ENCODE data around the gene MGMT. TPM values are rescaled to one million over a fixed set of nuclear protein-coding genes. Genes with fewer than 3 reads are reported as not detected.

The MGMT gene
- total and polyA plus RNA-seq, 2 of the 4 experiments (the other 2 are of a cell fraction) = 11.5 to 17.8 TPM

GRCh38 chr10:129564923-129565322, 97.9 kb downstream of the MGMT start:
- no TSS peak for BruUV-seq (replicated peaks)
- H2AK5ac ChIP-seq (ENCODE audit: low read depth, low read length) = no peak overlapping the region
- dilution Hi-C loops (cut with HindIII; ENCODE audit: low sequenced_read_pairs, unreplicated experiment) (no loop called here), intact Hi-C loops (cut with micrococcal nuclease) (no loop called here), in situ Hi-C loops (cut with MboI; ENCODE audit: low sequenced_read_pairs) (no loop called here)
- no peak overlapping the region for H4K5ac ChIP-seq (ENCODE audit: low read depth, low read length)
- no peaks in the 10 kb centered on the region for H3K79me1 ChIP-seq (ENCODE audit: low read depth in 1 of 2, low read length in 2 of 2)
- no peak overlapping the region for H3K4me2 ChIP-seq (ENCODE audit: low read depth, low read length)
- H2AK9ac ChIP-seq (replicated peaks; ENCODE audit: low read depth, low read length, poor library complexity) = no peak overlapping the region
- H3K9me1 ChIP-seq (ENCODE audit: insufficient read depth, low read length) = no peaks in the 10 kb centered on the region
- H3K14ac ChIP-seq (replicated peaks; ENCODE audit: low read depth, low read length) = no peak overlapping the region
- no peak overlapping the region for H2BK120ac ChIP-seq (ENCODE audit: low read depth, low read length)
- H4K20me1 ChIP-seq (ENCODE audit: insufficient read depth, low read length) = no peaks in the 10 kb centered on the region
- no peak for ATAC-seq (ENCODE audit: low read depth)
- DNase-seq = no peak
- H3K18ac ChIP-seq (ENCODE audit: low read depth, low read length) = no peak overlapping the region
- no peaks in the 10 kb centered on the region for H3K27me3 ChIP-seq (ENCODE audit: control insufficient read depth, insufficient read depth, low read length)
- WGBS, 2 experiments (ENCODE audit: extremely low coverage in 2 of 2, insufficient read length in 1 of 2) = 91% methylated on average over 12 of the region's 19 CpGs; no CpG with 5 or more reads in 1 of the 2 experiments
- TF ChIP-seq CTCF (conservative IDR thresholded peaks at IDR 0.05; ENCODE audit: low read depth, low read length) = no peak
- H3K9me3 ChIP-seq (ENCODE audit: control insufficient read depth, insufficient read depth, low read length) = peaks cover 2% of the 10 kb centered on the region
- no peaks in the 10 kb centered on the region; the same call in 1 of the 2 replicates for H3K36me3 ChIP-seq (ENCODE audit: control insufficient read depth, insufficient read depth, low read length)
- H4K91ac ChIP-seq (ENCODE audit: insufficient read depth, low read depth, low read length) = no peak overlapping the region
- no peak overlapping the region for H2BK20ac ChIP-seq (ENCODE audit: low read depth, low read length)
- no peak overlapping the region for H3K4me3 ChIP-seq (ENCODE audit: insufficient read depth, low read depth, low read length)
- POLR2A ChIA-PET (ENCODE audit: unreplicated experiment) = no interaction called here
- H4K8ac ChIP-seq (ENCODE audit: low read depth in 2 of 2, low read length in 2 of 2) = no peak overlapping the region
- H3K23ac ChIP-seq (ENCODE audit: low read depth, low read length) = no peak overlapping the region
- no peak overlapping the region for H3K56ac ChIP-seq (ENCODE audit: extremely low read depth, insufficient read depth, low read length)
- no peak overlapping the region for H2BK5ac ChIP-seq (ENCODE audit: low read depth, low read length, poor library complexity, severe bottlenecking)
- no peak overlapping the region for H2BK15ac ChIP-seq (ENCODE audit: low read depth, low read length)
- no peak overlapping the region for H3K9ac ChIP-seq (ENCODE audit: low read depth, low read length)
- CTCF ChIA-PET = no interaction called here
- H3K4me1 ChIP-seq (ENCODE audit: control insufficient read depth, insufficient read depth, low read length) = no peaks in the 10 kb centered on the region
- H2AFZ ChIP-seq (replicated peaks; ENCODE audit: low read length, poor library complexity) = no peak overlapping the region
- no peak overlapping the region for H3K27ac ChIP-seq (ENCODE audit: insufficient read depth, low read length)
- H3K4ac ChIP-seq (ENCODE audit: low read depth, low read length) = no peak overlapping the region

All from IMR-90 (cell line).